ENCODE measurements around the gene NDC1. TPM values are rescaled to one million over a fixed set of nuclear protein-coding genes. Genes with fewer than 3 reads are reported as not detected.

NDC1 gene
- total RNA-seq, 1 donor from 2014 or later = 40.9 TPM

GRCh38 chr1:53733975-53734649 lies 104.0 kb downstream of the NDC1 start:
- DNase-seq (ENCODE audit: low read depth) = no peak
- no peak overlapping the region for H3K4me3 ChIP-seq (ENCODE audit: low read depth, low read length)
- TF ChIP-seq, protein P1, sequence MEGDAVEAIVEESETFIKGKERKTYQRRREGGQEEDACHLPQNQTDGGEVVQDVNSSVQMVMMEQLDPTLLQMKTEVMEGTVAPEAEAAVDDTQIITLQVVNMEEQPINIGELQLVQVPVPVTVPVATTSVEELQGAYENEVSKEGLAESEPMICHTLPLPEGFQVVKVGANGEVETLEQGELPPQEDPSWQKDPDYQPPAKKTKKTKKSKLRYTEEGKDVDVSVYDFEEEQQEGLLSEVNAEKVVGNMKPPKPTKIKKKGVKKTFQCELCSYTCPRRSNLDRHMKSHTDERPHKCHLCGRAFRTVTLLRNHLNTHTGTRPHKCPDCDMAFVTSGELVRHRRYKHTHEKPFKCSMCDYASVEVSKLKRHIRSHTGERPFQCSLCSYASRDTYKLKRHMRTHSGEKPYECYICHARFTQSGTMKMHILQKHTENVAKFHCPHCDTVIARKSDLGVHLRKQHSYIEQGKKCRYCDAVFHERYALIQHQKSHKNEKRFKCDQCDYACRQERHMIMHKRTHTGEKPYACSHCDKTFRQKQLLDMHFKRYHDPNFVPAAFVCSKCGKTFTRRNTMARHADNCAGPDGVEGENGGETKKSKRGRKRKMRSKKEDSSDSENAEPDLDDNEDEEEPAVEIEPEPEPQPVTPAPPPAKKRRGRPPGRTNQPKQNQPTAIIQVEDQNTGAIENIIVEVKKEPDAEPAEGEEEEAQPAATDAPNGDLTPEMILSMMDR (conservative IDR thresholded peaks at IDR 0.05; ENCODE audit: low read depth, low read length) = no peak

DNA sequence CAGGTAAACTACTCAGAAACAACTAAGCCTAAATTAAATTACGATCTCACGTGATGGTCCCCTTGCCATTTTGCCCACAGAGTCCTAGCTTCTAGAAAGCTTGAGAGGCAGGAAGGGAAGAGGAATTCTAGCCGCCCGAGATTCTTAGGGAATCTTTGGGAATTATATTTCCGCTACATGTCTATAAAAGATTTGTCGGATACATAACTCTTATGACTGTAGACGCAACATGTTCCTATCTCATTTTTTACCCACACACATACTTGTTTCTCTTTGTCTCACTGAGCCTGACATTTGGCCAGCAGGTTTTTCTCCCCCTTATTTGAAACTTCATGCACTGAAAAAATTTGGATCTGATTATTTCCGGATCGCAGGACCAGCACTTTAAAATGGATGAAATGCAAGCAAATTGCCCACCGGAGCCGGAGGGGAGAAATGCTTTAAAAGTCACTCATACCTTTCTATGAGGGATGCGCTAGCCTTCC lies 104.6 kb downstream of the NDC1 start:
- H3K4me3 ChIP-seq (ENCODE audit: low read depth, low read length) = no peak overlapping the region
- no peak for DNase-seq (ENCODE audit: low read depth)
- TF ChIP-seq, protein P1 (conservative IDR thresholded peaks at IDR 0.05; ENCODE audit: low read depth, low read length) = no peak

DNA sequence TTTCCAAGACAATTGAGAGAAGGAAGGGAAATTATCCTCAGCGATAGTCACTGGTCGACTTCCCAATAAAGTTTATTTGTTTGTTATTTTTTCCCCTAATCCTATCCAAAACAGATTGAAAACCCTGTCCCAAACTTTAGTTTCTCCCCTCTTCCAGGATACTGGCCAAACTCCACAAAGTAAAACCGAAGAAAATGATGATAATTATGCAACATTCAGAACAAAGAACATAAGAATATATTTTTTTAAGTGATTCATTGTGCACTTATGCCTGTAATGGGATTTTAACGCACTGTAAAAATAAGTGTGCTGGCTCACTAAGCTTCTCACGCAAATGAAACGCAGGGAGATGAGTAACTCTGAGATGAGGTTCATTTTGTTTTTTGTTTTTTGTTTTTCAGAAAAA lies 105.2 kb downstream of the NDC1 start:
- peak overlapping the region; percentile 41 for H3K4me3 ChIP-seq (ENCODE audit: low read depth, low read length)
- TF ChIP-seq, protein P1 (conservative IDR thresholded peaks at IDR 0.05; ENCODE audit: low read depth, low read length) = no peak
- DNase-seq (ENCODE audit: low read depth) = no peak

- DNase-seq (ENCODE audit: low read depth) = no peak
- peak overlapping the region; percentile 41 for H3K4me3 ChIP-seq (ENCODE audit: low read depth, low read length)
- TF ChIP-seq, protein P1 (conservative IDR thresholded peaks at IDR 0.05; ENCODE audit: low read depth, low read length) = no peak
These were observed 105.7 kb downstream of the NDC1 start for GRCh38 chr1:53732409-53732808.

GRCh38 chr1:53731779-53732305 lies 106.3 kb downstream of the NDC1 start:
- H3K4me3 ChIP-seq (ENCODE audit: low read depth, low read length) = peak overlapping the region; percentile 41
- TF ChIP-seq, protein P1 (conservative IDR thresholded peaks at IDR 0.05; ENCODE audit: low read depth, low read length) = no peak
- DNase-seq (ENCODE audit: low read depth) = no peak

DNA sequence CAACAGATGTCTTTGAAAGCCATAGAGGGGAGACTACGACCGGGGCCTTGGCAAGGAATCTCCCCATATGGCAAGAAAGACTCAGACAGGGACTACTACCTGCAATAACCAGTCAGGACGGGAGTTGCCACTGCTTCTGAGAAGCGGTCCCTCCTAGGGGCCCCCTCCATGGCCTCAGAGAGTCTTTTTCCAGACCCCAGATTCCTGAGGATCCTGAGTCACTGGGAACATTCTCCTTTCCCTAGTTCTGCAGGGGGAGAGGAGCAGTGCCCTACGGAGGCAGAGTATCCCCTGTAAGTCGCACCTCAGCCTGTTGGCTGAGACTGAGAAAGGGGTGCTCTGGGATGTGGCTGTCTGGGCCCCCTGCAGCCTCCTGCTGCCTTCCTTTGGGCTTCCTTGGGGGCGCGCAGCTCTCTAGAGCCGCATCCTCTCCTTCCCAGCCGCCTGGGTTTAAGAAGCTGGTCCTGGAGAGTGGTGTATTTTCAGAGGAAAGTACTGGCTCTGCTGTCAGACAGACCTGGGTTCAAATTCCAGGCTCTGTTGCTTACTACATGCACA lies 107.0 kb downstream of the NDC1 start:
- no peak for DNase-seq (ENCODE audit: low read depth)

More for the DNA sequence above, 107.0 kb downstream of the NDC1 start:
- TF ChIP-seq, protein P1 (conservative IDR thresholded peaks at IDR 0.05; ENCODE audit: low read depth, low read length) = no peak
- H3K4me3 ChIP-seq (ENCODE audit: low read depth, low read length) = peak overlapping the region; percentile 37
